OCI-LY3 (cell line): ENCODE results near the gene TBC1D1.
"Not testable (repeated sequence)": the region's sequence is repeated elsewhere in the genome, so short reads cannot be mapped to it uniquely, and the experiment has no call there.

Experiments
- CTCF ChIP-seq: fragments of 200-600, 300-600 bp; sonication (generic); IDR thresholded peaks from 2 replicates; pipeline ENCODE4 v1.5.1; 2014; ENCODE audit warnings: antibody characterized with exemption, low read length, low read depth
- EZH2phosphoT487 ChIP-seq: fragments of 200-600 bp; shearing (Covaris generic); IDR thresholded peaks from 2 replicates; pipeline ENCODE4 v1.6.1; 2018; ENCODE audit warnings: antibody characterized with exemption, mixed run types, low read depth

GRCh38 chr4:37923089-37923488, 32.2 kb downstream of the TBC1D1 start:
- not testable (repeated sequence) for TF ChIP-seq CTCF, EZH2phosphoT487
